NOMO-1 treated with dmso at 0.1 percent for 144 hours (cell line): ENCODE data around the gene NR2F2.

Experiments used
- DNase-seq: peaks from one replicate; lab custom pipeline; 2025; ENCODE audit not compliant: unreplicated experiment; lab: John Stamatoyannopoulos, UW

The NR2F2 gene

DNA sequence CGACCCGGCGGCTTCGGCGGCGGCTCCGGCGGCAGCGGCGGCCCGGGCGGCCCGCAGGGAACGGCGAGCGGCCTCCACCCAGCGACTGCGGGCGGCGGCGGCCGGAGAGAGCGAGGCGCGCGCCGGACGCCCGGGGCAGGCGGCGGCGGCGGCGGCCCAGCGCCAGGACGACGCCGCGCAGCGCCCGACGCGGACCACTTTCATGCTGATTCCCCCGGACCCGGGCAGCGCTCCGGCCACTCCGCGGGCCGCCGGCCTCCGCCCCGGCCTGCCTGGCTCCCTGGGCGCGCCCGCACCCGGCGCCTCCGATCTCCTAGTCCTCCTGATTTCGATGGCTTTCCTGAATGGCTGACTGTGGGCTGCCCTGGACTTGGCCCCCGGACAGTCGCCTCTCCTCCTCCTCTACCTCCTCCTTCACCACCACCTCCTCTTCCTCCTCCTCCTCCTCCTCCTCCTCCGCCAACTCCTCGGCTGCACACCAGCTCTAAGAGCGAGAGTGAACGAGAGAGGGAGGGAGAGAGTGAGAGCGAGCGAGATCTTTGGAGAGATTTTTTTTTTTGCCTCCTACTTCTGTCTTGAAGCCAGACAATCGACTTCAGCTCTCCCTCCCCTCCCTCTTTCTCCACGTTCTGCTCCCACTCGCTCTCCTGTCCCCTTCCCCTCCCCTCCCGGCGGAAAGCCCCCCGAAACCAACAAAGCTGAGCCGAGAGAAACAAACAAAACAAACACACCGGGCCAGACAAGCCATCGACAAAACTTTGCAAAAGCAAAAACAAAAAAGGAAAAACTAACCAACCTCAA is 844 bp downstream of the NR2F2 start:
- peak; percentile 11 for DNase-seq

GRCh38 chr15:96331945-96332636 is 1.6 kb downstream of the NR2F2 start:
- no peak for DNase-seq

GRCh38 chr15:96332637-96333121 is 2.2 kb downstream of the NR2F2 start:
- DNase-seq: no peak

DNA sequence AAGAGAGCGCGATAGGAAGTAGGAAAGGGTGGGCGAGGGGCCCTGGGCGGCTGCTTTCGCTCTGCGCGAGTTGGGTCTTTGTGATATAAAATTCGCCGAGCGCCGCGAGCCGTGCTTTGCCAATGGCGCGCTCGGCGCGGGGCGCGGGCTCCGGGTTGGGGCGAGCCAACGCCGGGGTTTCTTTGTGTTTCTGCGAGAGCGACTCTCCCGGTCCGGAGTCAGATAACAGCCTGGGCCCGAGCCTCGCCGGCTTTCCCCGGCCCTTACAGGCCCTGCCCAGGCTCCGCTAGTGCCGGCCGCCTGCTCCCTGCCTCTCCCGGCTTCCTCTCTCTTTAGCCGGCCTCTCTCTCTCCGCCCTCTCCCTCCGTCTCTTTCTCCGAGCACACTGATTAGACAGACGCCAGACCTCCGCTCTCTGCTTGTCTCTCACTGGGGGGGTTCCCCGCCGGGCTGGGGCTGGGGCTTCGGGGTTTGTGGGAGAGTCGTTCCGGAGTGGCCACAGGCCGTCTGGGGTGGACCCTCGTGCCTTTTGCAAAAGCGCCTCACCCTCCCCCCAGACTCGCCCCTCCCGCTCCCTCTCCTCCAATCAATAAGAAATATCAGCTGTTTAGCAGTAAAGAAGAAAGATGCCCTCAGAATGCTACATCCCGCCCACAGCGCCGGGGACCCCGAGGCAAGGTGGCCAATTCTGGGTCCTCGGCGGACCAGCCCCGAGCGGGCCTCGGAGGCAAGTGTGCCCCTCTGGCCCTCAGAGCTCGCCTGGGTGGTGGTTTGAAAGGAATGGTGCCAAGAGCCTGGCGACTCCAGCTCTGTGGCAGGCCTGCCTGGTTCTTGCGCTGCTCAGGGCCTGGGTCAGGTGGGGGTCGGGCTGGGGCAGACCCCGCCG is 2.9 kb downstream of the NR2F2 start:
- DNase-seq: no peak

DNA sequence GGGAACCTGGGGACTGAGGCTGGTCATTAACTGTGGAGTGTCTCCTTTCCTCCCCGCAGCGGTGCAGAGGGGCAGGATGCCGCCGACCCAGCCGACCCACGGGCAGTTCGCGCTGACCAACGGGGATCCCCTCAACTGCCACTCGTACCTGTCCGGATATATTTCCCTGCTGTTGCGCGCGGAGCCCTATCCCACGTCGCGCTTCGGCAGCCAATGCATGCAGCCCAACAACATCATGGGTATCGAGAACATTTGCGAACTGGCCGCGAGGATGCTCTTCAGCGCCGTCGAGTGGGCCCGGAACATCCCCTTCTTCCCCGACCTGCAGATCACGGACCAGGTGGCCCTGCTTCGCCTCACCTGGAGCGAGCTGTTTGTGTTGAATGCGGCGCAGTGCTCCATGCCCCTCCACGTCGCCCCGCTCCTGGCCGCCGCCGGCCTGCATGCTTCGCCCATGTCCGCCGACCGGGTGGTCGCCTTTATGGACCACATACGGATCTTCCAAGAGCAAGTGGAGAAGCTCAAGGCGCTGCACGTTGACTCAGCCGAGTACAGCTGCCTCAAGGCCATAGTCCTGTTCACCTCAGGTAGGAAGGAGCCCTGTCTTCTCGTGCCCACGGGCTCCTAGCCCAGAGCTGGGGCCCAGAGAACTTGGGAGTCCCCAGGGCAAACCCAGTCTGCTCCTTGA is 3.7 kb downstream of the NR2F2 start:
- DNase-seq: no peak

DNA sequence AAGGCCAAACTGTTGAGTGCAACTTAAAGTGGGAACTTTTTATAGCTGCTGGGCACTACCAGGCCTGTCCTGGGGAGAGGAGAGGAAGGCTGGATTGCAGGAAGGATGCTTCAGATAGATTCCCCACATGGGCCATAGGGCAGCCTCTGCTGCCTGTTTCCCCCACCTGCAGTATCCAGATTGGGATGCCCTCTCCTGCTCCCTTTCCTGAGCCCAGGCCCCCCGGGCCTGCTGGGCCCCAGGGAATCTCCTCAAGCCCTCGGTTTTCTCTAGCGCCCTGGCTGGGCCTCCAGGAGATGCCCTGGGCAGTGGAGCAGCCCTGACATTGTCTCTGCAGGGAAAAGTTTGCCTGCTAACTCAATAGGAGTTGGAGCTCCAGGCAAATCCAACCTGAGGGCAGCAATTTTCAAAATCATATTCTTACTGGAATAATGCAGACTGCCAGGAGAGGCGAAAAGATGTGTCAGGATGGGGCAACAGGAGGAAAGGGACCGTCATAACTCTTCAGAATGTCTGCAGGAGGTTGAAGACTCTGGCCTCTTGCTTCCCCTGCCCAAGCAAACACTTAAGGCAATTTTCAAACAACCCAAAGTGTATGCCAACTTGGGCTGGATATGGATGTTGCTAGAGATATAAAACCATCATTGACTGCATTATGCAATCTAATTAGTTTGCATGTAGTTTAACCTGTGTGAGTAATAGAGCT is 4.4 kb downstream of the NR2F2 start:
- no peak for DNase-seq

DNA sequence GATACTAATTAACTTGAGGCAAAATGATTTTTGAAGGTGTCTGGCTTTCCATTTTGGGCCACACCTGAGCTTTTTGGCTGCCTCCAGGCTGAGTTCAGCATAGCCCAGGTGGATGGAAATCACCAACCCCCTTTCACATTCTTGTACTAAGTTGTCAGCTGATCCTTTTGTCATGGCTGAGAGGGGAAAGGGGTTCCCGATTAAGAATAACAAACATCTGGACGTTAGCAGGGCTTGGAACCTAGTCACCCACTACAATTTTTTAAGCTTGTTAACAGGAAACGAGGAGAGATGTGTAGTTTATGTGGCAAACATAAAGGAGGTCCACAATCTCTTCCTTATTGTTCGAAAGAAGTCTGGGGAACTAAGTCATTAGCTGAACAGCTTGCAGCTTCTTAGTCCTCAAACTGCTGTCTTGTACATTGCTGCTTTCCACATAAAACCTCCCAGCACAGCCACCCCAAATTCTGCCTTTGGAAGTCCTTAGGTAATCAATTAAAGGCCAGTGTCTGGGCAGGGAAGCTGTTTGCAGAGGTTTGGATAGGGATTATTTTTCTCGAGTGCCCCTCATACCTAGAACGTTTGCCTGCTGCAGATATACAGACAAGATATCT is 5.0 kb downstream of the NR2F2 start:
- no peak for DNase-seq

DNA sequence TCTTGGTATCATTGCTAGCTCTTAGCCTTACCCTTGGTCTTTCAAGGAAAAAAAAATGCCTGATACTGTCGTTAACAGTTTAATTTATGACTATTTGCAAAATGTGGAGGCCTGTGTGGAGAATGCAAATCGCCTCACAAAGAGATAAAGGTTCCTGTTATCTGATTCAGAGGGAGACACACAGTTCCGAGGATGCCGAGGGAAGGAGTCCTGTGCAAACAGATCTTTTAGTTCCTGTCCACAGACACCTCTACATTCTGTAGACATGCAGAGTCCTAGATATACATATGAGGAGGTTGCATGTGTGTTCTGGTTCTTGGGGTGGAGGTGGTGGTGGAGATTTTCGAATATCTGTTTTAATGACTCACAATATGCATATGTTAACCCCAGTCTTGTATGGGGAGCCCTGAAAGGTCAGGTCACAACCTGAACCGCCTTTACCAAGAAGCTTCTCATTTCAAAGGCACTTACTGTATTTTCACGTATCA is 5.7 kb downstream of the NR2F2 start:
- no peak for DNase-seq

- no peak for DNase-seq
These were observed 6.3 kb downstream of the NR2F2 start for GRCh38 chr15:96336596-96337364.

DNA sequence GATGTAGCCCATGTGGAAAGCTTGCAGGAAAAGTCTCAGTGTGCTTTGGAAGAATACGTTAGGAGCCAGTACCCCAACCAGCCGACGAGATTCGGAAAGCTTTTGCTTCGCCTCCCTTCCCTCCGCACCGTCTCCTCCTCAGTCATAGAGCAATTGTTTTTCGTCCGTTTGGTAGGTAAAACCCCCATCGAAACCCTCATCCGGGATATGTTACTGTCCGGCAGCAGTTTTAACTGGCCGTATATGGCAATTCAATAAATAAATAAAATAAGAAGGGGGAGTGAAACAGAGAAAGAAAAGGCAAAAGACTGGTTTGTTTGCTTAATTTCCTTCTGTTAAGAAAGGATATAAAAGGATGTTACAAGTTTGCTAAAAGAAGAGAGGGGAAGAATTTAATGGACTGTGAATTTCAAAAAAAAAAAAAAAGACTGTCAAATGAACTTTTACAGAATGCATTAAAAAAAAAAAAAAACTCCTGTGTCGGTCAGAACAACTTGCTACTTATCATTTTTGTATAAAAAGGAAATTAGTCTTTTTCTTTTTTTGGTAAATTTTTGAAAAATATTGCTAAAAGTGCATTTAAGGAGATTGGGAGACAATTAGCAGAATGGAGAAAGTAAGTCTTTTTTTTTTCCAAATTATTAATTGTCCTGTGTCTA is 7.0 kb downstream of the NR2F2 start:
- DNase-seq: no peak

DNA sequence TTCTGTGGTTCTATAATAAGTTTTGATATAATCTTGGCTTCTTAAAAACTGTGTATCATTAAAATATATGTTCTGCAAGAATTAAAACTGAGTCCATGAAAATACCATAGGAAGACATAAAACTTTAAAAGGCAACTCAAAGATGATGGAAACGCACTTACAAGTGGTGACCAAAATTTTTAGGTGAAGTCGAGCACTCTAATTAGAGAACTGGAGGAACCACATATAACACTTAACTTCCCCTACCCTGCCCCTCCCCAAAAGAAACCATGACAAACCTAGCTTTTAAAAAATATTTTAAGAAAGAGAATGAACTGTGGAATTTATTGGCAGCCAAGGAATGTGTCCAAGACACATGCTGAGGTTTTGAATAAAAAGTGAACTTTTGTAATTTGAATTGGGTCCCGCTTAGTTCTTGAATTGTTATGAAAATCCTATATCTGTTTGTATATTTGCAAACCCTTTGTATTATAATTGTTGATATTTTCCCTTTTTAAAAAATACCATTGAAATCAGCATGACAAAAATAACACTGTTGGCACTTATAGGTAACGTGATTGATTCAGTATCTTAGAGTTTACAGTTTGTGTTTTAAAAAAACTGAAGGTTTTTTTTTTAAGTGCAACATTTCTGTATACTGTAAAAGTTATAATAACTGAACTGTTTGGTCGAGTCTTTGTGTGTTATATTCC is 7.7 kb downstream of the NR2F2 start:
- no peak for DNase-seq

DNA sequence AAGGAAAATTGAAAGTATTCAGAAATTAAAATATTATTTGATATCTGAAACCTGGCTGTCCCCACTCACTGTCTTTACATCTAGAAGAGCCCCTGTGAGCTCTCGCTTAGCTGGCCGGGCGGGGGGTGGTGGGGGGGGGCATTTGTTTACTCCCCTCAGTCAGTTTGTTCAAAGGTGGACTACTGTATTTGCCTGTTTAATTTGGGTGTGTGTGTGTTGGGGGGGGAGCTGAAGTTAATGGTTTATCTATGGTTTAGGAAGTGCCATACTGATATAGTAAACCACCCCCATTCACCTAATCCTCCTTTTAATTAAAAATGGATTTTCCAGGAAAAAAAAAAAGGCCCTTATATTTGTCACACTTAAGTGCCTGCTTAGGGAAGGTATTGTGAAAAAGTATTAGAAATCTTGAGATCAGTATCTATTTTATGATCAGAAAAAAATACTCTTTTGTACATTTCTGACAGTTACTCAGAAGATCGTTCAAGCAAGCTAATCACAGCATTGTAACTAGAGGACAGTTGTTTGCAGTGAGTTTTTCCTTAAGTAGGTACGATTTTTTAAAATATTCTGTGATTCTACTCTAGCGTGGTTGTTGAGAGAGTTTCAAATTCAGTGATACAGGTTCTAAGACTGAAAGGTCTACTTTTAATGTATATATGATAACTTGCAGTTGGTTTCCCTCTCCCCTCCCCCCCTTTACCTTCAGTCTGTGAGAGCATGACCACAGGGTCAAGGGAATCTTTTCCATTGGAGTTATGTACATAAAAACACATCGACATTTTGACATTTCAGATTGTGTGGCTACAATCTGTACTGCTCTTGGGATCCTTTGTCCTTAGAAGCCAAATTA is 8.5 kb downstream of the NR2F2 start:
- DNase-seq: no peak

- DNase-seq: no peak
These were observed 9.3 kb downstream of the NR2F2 start for GRCh38 chr15:96339619-96340347.

DNA sequence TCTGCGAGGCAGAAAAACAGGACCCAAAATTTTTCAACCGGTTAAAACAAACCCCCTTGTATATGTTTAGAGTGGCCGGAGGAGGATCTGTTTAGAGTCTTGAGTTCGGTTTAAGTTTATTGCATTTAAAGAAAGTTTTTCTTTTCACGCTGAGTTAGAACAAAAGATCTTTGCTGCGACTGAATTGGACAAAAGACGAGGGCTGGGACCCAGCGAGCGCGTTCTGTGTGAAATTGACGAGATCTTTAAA is 9.8 kb downstream of the NR2F2 start:
- DNase-seq: no peak

DNA sequence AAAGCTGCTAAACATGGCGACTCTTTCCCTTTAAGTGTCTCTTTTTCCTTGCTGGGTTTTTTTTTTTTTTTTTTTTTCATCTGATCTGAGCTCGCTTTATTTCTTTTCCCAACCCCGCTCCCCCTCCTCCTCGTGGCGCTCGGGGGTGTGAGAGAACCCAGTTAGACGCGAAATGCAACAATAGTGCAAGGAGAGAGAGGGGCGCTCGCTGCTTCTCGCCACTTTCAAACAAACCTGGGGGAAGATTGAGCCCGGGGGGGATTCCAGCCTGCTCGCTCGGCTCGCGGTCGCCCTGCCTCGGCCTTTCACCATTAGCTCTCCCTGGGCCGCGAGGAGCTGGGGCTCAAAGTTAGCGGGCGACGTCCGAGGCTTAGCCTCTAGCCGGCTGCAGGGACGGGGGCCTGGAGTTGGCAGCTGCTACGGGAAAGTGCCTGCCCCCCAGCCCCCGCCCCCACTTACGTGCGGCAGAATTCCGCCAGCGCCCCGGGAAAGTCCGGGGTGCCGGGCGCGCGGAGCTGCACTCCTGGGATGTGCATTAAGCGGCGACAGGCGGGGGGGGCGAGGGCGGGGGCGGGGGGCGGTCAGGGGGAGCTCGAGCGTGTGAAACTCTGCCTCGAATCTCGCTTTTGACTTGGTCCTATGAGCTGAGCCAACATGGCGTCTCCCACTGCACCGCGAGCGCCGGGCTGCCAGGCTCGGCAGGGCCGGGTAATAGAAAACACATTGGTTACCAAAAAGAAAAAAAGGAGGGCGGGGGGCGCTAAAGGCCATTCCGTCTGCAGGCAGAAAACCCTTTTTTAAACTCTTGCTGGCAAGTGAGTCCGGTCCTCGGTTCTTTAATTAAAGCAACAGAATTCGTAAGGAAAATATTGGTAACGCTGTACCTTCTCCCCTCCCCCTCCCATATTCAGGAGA is 10.4 kb downstream of the NR2F2 start:
- DNase-seq: no peak
